HepG2 (cell line): ENCODE measurements around the gene CHST11. TPM values are rescaled to one million over a fixed set of nuclear protein-coding genes. Genes with fewer than 3 reads are reported as not detected.

Experiments used
- ATAC-seq: fragments of 200-7000 bp; cut with Tn5 transposase; 3 replicates; pipeline ENCODE4 v1.9.1; 2020; ENCODE audit warnings: mild to moderate bottlenecking, moderate library complexity
- BruUV-seq: library from RNA; stranded (reverse); fragments of 400-500 nt; replicated peaks from 2 replicates; lab custom pipeline; 2021; lab: Mats Ljungman, UMichigan
- CTCF ChIA-PET: fragments of 300-600 bp; formaldehyde crosslinking; extraction: SDS; loops from one replicate; lab custom pipeline; 2021; ENCODE audit warnings: low total read pairs, inconsistent platforms, low intra/inter-chr PET ratio; lab: Yijun Ruan, JAX
- POLR2A ChIA-PET: fragments of 350-600 bp; sonication (Branson Sonifier 250); formaldehyde crosslinking; loops from one replicate; lab custom pipeline; 2020; ENCODE audit warnings: antibody characterized with exemption, inconsistent platforms; lab: Yijun Ruan, JAX
- DNase-seq: peaks from one replicate; pipeline ENCODE4 v3.0.0-alpha.2; 2015; ENCODE audit warnings: low spot score
- FAIRE-seq: peaks from 3 replicates; lab custom pipeline; 2011; peaks lifted over from hg19 to GRCh38; lab: Jason Lieb, UNC
- H2AFZ ChIP-seq: one replicate; pipeline ENCODE4 v1.6.1; 2011; ENCODE audit warnings: low read length, inconsistent platforms
- H3K27ac ChIP-seq: fragments of 300-600 bp; 3 replicates; pipeline ENCODE4 v1.8.0; 2011; ENCODE audit warnings: mixed run types, mild to moderate bottlenecking, mixed read lengths, low read length, inconsistent platforms; ENCODE audit not compliant: insufficient read depth; ENCODE audit errors: extremely low read length
- H3K27me3 ChIP-seq, 2 experiments: fragments of 200-600 bp in 1 of 2; 2 replicates in 1 of 2; 3 replicates in 1 of 2; pipeline versions ENCODE4 v1.6.0 to v1.8.0; 2011; ENCODE audit warnings: low read length in 2 of 2, mild to moderate bottlenecking in 2 of 2, moderate library complexity in 2 of 2, inconsistent platforms in 1 of 2; ENCODE audit not compliant: insufficient read depth in 2 of 2, control insufficient read depth in 1 of 2
- H3K36me3 ChIP-seq, 2 experiments: fragments of 200-600 bp in 1 of 2; replicated peaks in 1 of 2; 2 replicates in 1 of 2; 3 replicates in 1 of 2; pipeline versions ENCODE4 v1.5.1 to v1.8.0; 2011; ENCODE audit warnings: low read length in 2 of 2, inconsistent platforms in 1 of 2; ENCODE audit not compliant: insufficient read depth in 2 of 2, control insufficient read depth in 1 of 2
- H3K4me1 ChIP-seq: 2 replicates; pipeline ENCODE4 v1.5.1; 2012; ENCODE audit warnings: low read length, inconsistent platforms; ENCODE audit not compliant: insufficient read depth
- H3K4me2 ChIP-seq: 2 replicates; pipeline ENCODE4 v1.6.0; 2011; ENCODE audit warnings: low read depth, low read length, inconsistent platforms
- H3K4me3 ChIP-seq, 3 experiments: fragments of 200-600 bp in 1 of 3; sonication (generic), shearing (Covaris generic) in 1 of 3; replicated peaks in 1 of 3; 2 replicates each; pipeline ENCODE4 v1.5.1; 2011 to 2016; ENCODE audit warnings: low read length in 3 of 3, inconsistent platforms in 2 of 3, low read depth in 2 of 3, mild to moderate bottlenecking in 2 of 3, control low read depth in 1 of 3, mixed read lengths in 1 of 3; ENCODE audit not compliant: insufficient read depth in 1 of 3
- H3K79me2 ChIP-seq: one replicate; pipeline ENCODE4 v1.6.1; 2011; ENCODE audit warnings: low read length, inconsistent platforms; ENCODE audit not compliant: insufficient read depth
- H3K9ac ChIP-seq: 2 replicates; pipeline ENCODE4 v1.6.0; 2011; ENCODE audit warnings: mild to moderate bottlenecking, low read depth, low read length, inconsistent platforms; ENCODE audit not compliant: insufficient read depth
- H3K9me3 ChIP-seq: 2 replicates; pipeline ENCODE4 v1.5.1; 2012; ENCODE audit warnings: mild to moderate bottlenecking, low read length
- H4K20me1 ChIP-seq: 2 replicates; pipeline ENCODE4 v1.6.0; 2011; ENCODE audit warnings: inconsistent platforms, mild to moderate bottlenecking, low read length, moderate library complexity; ENCODE audit not compliant: insufficient read depth
- DRAP1 ChIP-seq: IDR thresholded peaks from 2 replicates; pipeline ENCODE4 v1.6.1; 2016; ENCODE audit warnings: missing genetic modification reagents, missing compliant biosample characterization
- KMT2A ChIP-seq: sonication (generic); formaldehyde crosslinking; IDR thresholded peaks from 2 replicates; pipeline ENCODE4 v1.4.0; 2020; ENCODE audit warnings: missing genetic modification reagents
- MED13 ChIP-seq: sonication (generic); formaldehyde crosslinking; IDR thresholded peaks from 2 replicates; pipeline ENCODE4 v1.5.0; 2020; ENCODE audit warnings: missing genetic modification reagents
- POLR2G ChIP-seq: fragments of 200-400 bp; formaldehyde crosslinking; IDR thresholded peaks from 2 replicates; pipeline ENCODE4 v1.6.1; 2018; ENCODE audit warnings: mild to moderate bottlenecking, low read depth, low read length, moderate library complexity
- PPARG ChIP-seq: conservative IDR thresholded peaks from 2 replicates; pipeline ENCODE4 v1.6.1; 2016; ENCODE audit warnings: missing biosample characterization, missing genetic modification reagents
- SRF ChIP-seq: IDR thresholded peaks from 2 replicates; pipeline ENCODE4 v1.6.1; 2011; ENCODE audit warnings: mild to moderate bottlenecking, low read depth, low read length, moderate library complexity
- ZBTB38 ChIP-seq: sonication (generic); formaldehyde crosslinking; IDR thresholded peaks from 2 replicates; pipeline ENCODE4 v1.5.1; 2020; ENCODE audit warnings: mild to moderate bottlenecking, missing genetic modification reagents
- ZNF253 ChIP-seq: sonication (generic); formaldehyde crosslinking; IDR thresholded peaks from 2 replicates; pipeline ENCODE4 v1.8.0; 2022; ENCODE audit warnings: mild to moderate bottlenecking, missing genetic modification reagents, borderline replicate concordance
- ZNF260 ChIP-seq: sonication (generic); formaldehyde crosslinking; IDR thresholded peaks from 2 replicates; pipeline ENCODE4 v1.4.0; 2020; ENCODE audit warnings: missing genetic modification reagents, low read depth, mild to moderate bottlenecking, borderline replicate concordance
- ZNF431 ChIP-seq: sonication (generic); formaldehyde crosslinking; IDR thresholded peaks from 2 replicates; pipeline ENCODE4 v1.9.0; 2022; ENCODE audit warnings: missing genetic modification reagents, low read depth, mild to moderate bottlenecking, borderline replicate concordance
- ZNF543 ChIP-seq: sonication (generic); formaldehyde crosslinking; IDR thresholded peaks from 2 replicates; pipeline ENCODE4 v1.4.0; 2020; ENCODE audit warnings: mild to moderate bottlenecking, missing genetic modification reagents
- ZNF660 ChIP-seq: sonication (generic); formaldehyde crosslinking; IDR thresholded peaks from 2 replicates; pipeline ENCODE4 v1.5.1; 2020; ENCODE audit warnings: mild to moderate bottlenecking, low read depth, missing genetic modification reagents, borderline replicate concordance
- ZNF710 ChIP-seq: sonication (generic); formaldehyde crosslinking; IDR thresholded peaks from 2 replicates; pipeline ENCODE4 v1.5.0; 2020; ENCODE audit warnings: mild to moderate bottlenecking, missing genetic modification reagents, borderline replicate concordance
- ZNF776 ChIP-seq: sonication (generic); formaldehyde crosslinking; IDR thresholded peaks from 2 replicates; pipeline ENCODE4 v1.4.0; 2020; ENCODE audit warnings: mild to moderate bottlenecking, missing genetic modification reagents
- ZSCAN21 ChIP-seq: sonication (generic); formaldehyde crosslinking; IDR thresholded peaks from 2 replicates; pipeline ENCODE4 v1.8.0; 2022; ENCODE audit warnings: mild to moderate bottlenecking, missing genetic modification reagents, moderate library complexity, borderline replicate concordance
- ZSCAN31 ChIP-seq: sonication (generic); formaldehyde crosslinking; IDR thresholded peaks from 2 replicates; pipeline ENCODE4 v1.5.0; 2020; ENCODE audit warnings: low read depth, mild to moderate bottlenecking, missing genetic modification reagents
- WGBS: methylation state at CpG from one replicate; pipeline ENCODE4 v1.1.6; 2017; ENCODE audit warnings: low lambda C conversion rate; 5-methylcytosine and 5-hydroxymethylcytosine counted together
- in situ Hi-C: cut with HindIII; loops from 2 replicates; pipeline ENCODE4 v1.10.0; 2017; ENCODE audit warnings: low pct_unique_long_range_greater_than_20kb; ENCODE audit not compliant: extremely low pct_ligation_motif_present
- intact Hi-C: fragments of 100-400 bp; cut with micrococcal nuclease; formaldehyde crosslinking; loops from one replicate; pipeline ENCODE4 v1.10.0; 2022; ENCODE audit not compliant: unreplicated experiment
- polyA plus RNA-seq, 8 experiments: library from polyadenylated mRNA; depleted of rRNA in 3 of 8; stranded (reverse) in 7 of 8; unstranded in 1 of 8; fragments of >200 nt; fragmentation: Illumina TruSeq in 4 of 8; extraction: Trizol in 4 of 8; gene quantifications; 2 replicates each; pipeline versions ENCODE4 v1.2.1 to v1.2.3, GENCODE V29; 2011 to 2016; ENCODE audit warnings: low read depth in 4 of 8, missing spikeins in 1 of 8, mixed read lengths in 1 of 8; ENCODE audit not compliant: insufficient read depth in 1 of 8
- total RNA-seq, 5 experiments: library from RNA; depleted of rRNA; stranded (reverse); fragments of >200 nt; fragmentation: Illumina TruSeq; extraction: Trizol; gene quantifications; 2 replicates each; pipeline ENCODE4 v1.2.3, GENCODE V29; 2016; ENCODE audit warnings: low read depth in 1 of 5
- TF ChIP-seq, protein P1 (sequence below): sonication (generic); formaldehyde crosslinking; IDR thresholded peaks from 2 replicates; pipeline ENCODE4 v1.9.0; 2021; ENCODE audit warnings: missing genetic modification reagents, borderline replicate concordance

The CHST11 gene
- total and polyA plus RNA-seq, 2 of the 13 experiments (the other 11 are each of a cell fraction or from before 2014, with no cell fraction given), result 0.15 TPM; not detected in 1

GRCh38 chr12:104488374-104488773, 31.6 kb downstream of the CHST11 start (continued):
- TF ChIP-seq ZSCAN31 (CRISPR knock-in tag), result no peak
- no peak for TF ChIP-seq ZNF260

DNA sequence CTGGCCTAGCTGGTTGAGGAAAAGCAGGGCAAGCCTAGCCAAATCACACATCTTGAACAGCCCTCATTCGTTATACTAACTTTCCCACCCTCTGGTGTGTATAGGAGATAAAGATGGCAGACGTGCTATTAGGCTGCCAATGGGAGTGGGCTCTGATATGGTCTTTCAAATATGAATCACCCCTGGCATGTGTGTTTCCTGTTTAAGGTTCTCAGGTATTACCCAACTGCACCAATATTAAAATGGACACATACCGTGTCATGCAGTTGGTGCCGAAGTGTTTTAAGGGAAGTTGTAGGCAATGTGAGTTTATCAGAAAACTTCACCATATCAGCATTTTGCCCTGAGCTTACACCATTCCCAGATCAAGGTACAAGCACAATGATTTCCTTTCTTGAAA, 33.4 kb downstream of the CHST11 start:
- Histone ChIP-seq H3K4me1 (peaks cover 8% of the 10 kb centered on the region; the same call in 1 of the 2 replicates), H3K9me3 (no peaks in the 10 kb centered on the region), H3K79me2 (no peaks in the 10 kb centered on the region), H3K4me3 (no peak overlapping the region), H2AFZ (no peak overlapping the region), H3K36me3 (no peaks in the 10 kb centered on the region), H3K27me3 (peaks cover 2 to 14% of the 10 kb centered on the region in 2 experiments; a peak in 3 of 5 replicates), H4K20me1 (no peaks in the 10 kb centered on the region), H3K27ac (no peak overlapping the region), H3K4me2 (no peak overlapping the region), H3K9ac (no peak overlapping the region)
- WGBS, result 35% methylated on average over 4 of the region's 4 CpGs
- ATAC-seq (no peak), DNase-seq (no peak), FAIRE-seq (no peak)
- BruUV-seq, result no TSS peak
- in situ Hi-C loops, result no loop called here
- ChIA-PET CTCF (no interaction called here), POLR2A (no interaction called here)
- intact Hi-C loops, result no loop called here
- TF ChIP-seq PPARG (CRISPR knock-in tag) (no peak), POLR2G (no peak), MED13 (CRISPR knock-in tag) (no peak), ZNF543 (CRISPR knock-in tag) (no peak), ZNF253 (CRISPR knock-in tag) (no peak), ZBTB38 (CRISPR knock-in tag) (no peak), ZNF776 (CRISPR knock-in tag) (no peak), KMT2A (no peak), DRAP1 (CRISPR knock-in tag) (no peak), ZNF710 (CRISPR knock-in tag) (no peak), SRF (no peak), ZNF660 (CRISPR knock-in tag) (no peak), ZSCAN21 (CRISPR knock-in tag) (no peak), ZNF431 (no peak)
- TF ChIP-seq, protein P1, sequence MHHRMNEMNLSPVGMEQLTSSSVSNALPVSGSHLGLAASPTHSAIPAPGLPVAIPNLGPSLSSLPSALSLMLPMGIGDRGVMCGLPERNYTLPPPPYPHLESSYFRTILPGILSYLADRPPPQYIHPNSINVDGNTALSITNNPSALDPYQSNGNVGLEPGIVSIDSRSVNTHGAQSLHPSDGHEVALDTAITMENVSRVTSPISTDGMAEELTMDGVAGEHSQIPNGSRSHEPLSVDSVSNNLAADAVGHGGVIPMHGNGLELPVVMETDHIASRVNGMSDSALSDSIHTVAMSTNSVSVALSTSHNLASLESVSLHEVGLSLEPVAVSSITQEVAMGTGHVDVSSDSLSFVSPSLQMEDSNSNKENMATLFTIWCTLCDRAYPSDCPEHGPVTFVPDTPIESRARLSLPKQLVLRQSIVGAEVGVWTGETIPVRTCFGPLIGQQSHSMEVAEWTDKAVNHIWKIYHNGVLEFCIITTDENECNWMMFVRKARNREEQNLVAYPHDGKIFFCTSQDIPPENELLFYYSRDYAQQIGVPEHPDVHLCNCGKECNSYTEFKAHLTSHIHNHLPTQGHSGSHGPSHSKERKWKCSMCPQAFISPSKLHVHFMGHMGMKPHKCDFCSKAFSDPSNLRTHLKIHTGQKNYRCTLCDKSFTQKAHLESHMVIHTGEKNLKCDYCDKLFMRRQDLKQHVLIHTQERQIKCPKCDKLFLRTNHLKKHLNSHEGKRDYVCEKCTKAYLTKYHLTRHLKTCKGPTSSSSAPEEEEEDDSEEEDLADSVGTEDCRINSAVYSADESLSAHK (CRISPR knock-in tag), result no peak
